PFSK-1 (cell line): Measurements from ENCODE around the gene BRAT1.

Experiments
- FOXP2 ChIP-seq: optimal IDR thresholded peaks from 2 replicates; pipeline ENCODE3; 2011; ENCODE audit warnings: borderline replicate concordance, control low read depth, inconsistent platforms; ENCODE audit not compliant: insufficient read depth; ENCODE audit errors: extremely low read length, extremely low read depth
- POLR2AphosphoS5 ChIP-seq: IDR thresholded peaks from 2 replicates; pipeline ENCODE4 v1.6.1; 2012; ENCODE audit warnings: low read depth, mild to moderate bottlenecking, control low read depth, low read length, moderate library complexity
- REST ChIP-seq, 2 experiments: IDR thresholded peaks; 2 replicates each; pipeline versions ENCODE4 v1.6.1 to v1.8.0; 2011 to 2012; ENCODE audit warnings: low read depth in 2 of 2, low read length in 2 of 2, control low read depth in 1 of 2, inconsistent platforms in 1 of 2, mild to moderate bottlenecking in 1 of 2, moderate library complexity in 1 of 2; ENCODE audit not compliant: insufficient read depth in 1 of 2
- SIN3A ChIP-seq: IDR thresholded peaks from 2 replicates; pipeline ENCODE4 v1.6.1; 2012; ENCODE audit warnings: mild to moderate bottlenecking, low read length, moderate library complexity, borderline replicate concordance; ENCODE audit not compliant: insufficient read depth
- TAF1 ChIP-seq: IDR thresholded peaks from 2 replicates; pipeline ENCODE4 v1.6.1; 2012; ENCODE audit warnings: low read length, control low read depth, borderline replicate concordance; ENCODE audit not compliant: insufficient read depth

BRAT1 gene

GRCh38 chr7:2571409-2571808 is 16.1 kb upstream of the BRAT1 start:
- no peak for TF ChIP-seq REST (IDR thresholded peaks at IDR 0.05; ENCODE audit: insufficient read depth in 1 of 2, low read depth in 2 of 2, low read length in 2 of 2)
- TF ChIP-seq FOXP2 = no peak
- TF ChIP-seq SIN3A = no peak
- no peak for TF ChIP-seq TAF1
- TF ChIP-seq POLR2AphosphoS5 = no peak

- TF ChIP-seq SIN3A (no peak), POLR2AphosphoS5 (no peak), REST (IDR thresholded peaks at IDR 0.05; ENCODE audit: insufficient read depth in 1 of 2, low read depth in 2 of 2, low read length in 2 of 2) (no peak), FOXP2 (no peak), TAF1 (no peak)
Observed at GRCh38 chr7:2570021-2570420, 14.7 kb upstream of the BRAT1 start.

- no peak for TF ChIP-seq REST (IDR thresholded peaks at IDR 0.05; ENCODE audit: insufficient read depth in 1 of 2, low read depth in 2 of 2, low read length in 2 of 2)
Observed at GRCh38 chr7:2569421-2569820, 14.1 kb upstream of the BRAT1 start.

DNA sequence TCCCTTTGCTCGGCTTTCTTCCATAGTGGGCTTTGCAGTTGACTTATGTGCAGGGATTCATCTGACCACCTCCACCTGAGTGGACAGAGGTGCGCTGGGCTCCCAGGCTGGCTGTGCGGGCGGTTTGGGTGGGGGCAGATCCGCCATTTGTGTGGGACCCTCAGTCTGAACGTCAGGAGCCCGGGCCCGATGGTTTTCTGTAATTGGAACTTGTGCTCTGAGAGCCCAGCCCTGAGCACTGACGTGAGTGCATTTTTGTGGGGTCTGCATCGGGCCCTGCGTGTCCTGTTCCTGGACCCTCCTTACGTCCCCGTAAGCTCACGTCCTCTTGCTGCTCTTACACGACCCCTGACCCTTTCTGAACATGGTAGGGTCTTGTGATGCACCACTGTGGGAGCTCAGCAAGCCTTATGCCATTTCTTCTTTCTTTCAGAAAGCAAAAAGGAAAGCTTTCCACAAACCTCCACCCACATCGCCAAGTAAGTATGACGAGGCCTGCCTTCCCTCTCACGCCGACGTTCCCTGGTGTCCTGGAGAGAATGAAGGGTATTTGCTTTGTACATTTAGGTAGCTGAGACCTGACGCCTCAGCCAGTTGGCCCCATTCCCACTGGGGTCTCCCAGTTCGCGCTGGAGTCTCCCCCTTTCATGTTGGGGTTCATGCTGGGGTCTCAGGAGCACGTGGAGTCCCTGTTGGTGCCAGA is 13.3 kb upstream of the BRAT1 start:
- TF ChIP-seq REST (IDR thresholded peaks at IDR 0.05; ENCODE audit: insufficient read depth in 1 of 2, low read depth in 2 of 2, low read length in 2 of 2) (no peak), TAF1 (no peak), SIN3A (no peak), POLR2AphosphoS5 (no peak), FOXP2 (no peak)
